ENCODE results near the gene PIK3IP1.

The PIK3IP1 gene

GRCh38 chr22:31279327-31279669, 13.0 kb downstream of the PIK3IP1 start:
- no peak for TF ChIP-seq TSHZ2 (CRISPR knock-in tag; IDR thresholded peaks at IDR 0.05)
- no peak for TF ChIP-seq CSDC2 (CRISPR knock-in tag; IDR thresholded peaks at IDR 0.05)
- no peak for TF ChIP-seq CREB5 (CRISPR knock-in tag; IDR thresholded peaks at IDR 0.05; ENCODE audit: low read depth)
- no peak for TF ChIP-seq ZNF70 (CRISPR knock-in tag; IDR thresholded peaks at IDR 0.05)
- no peak for TF ChIP-seq ZFP30 (CRISPR knock-in tag; IDR thresholded peaks at IDR 0.05)
- TF ChIP-seq PATZ1 (CRISPR knock-in tag; IDR thresholded peaks at IDR 0.05; ENCODE audit: borderline replicate concordance): no peak
- TF ChIP-seq CSRNP3 (CRISPR knock-in tag; IDR thresholded peaks at IDR 0.05): no peak
- ATAC-seq: no peak

- no peak for ATAC-seq
Measured at GRCh38 chr22:31278626-31279326, 13.5 kb downstream of the PIK3IP1 start.

More at GRCh38 chr22:31278626-31279326, 13.5 kb downstream of the PIK3IP1 start:
- no peak for TF ChIP-seq TCF4 (CRISPR knock-in tag; IDR thresholded peaks at IDR 0.05; ENCODE audit: borderline replicate concordance)
- TF ChIP-seq PATZ1 (CRISPR knock-in tag; IDR thresholded peaks at IDR 0.05; ENCODE audit: borderline replicate concordance): no peak
- TF ChIP-seq GLIS3 (CRISPR knock-in tag; IDR thresholded peaks at IDR 0.05): no peak
- TF ChIP-seq SNAI2 (CRISPR knock-in tag; IDR thresholded peaks at IDR 0.05): no peak
- no peak for TF ChIP-seq TSHZ2 (CRISPR knock-in tag; IDR thresholded peaks at IDR 0.05)
- TF ChIP-seq RARB (CRISPR knock-in tag; IDR thresholded peaks at IDR 0.05): no peak
- TF ChIP-seq ZFP30 (CRISPR knock-in tag; IDR thresholded peaks at IDR 0.05): no peak
- no peak for TF ChIP-seq OSR1 (CRISPR knock-in tag; IDR thresholded peaks at IDR 0.05)
- no peak for TF ChIP-seq CSDC2 (CRISPR knock-in tag; IDR thresholded peaks at IDR 0.05)
- no peak for TF ChIP-seq ZNF8 (CRISPR knock-in tag; IDR thresholded peaks at IDR 0.05)
- no peak for TF ChIP-seq ZNF565 (CRISPR knock-in tag; conservative IDR thresholded peaks at IDR 0.05; ENCODE audit: low read depth)
- no peak for TF ChIP-seq ARNTL (CRISPR knock-in tag; IDR thresholded peaks at IDR 0.05; ENCODE audit: borderline replicate concordance, low read depth)
- no peak for TF ChIP-seq ZNF70 (CRISPR knock-in tag; IDR thresholded peaks at IDR 0.05)
- no peak for TF ChIP-seq BACH2 (CRISPR knock-in tag; IDR thresholded peaks at IDR 0.05; ENCODE audit: borderline replicate concordance)
- no peak for TF ChIP-seq ISL1 (CRISPR knock-in tag; IDR thresholded peaks at IDR 0.05)
- TF ChIP-seq POU6F1 (CRISPR knock-in tag; IDR thresholded peaks at IDR 0.05; ENCODE audit: borderline replicate concordance, low read depth): no peak
- TF ChIP-seq CREB5 (CRISPR knock-in tag; IDR thresholded peaks at IDR 0.05; ENCODE audit: low read depth): no peak

Data from SK-N-SH treated with all-trans-retinoic acid at 6 μM for 48 hours (cell line).